GM23338 (cell line): ENCODE results near the gene BCAS1. TPM values are rescaled to one million over a fixed set of nuclear protein-coding genes. Genes with fewer than 3 reads are reported as not detected.

ENCODE experiments used
- ATAC-seq: fragments of 200-7000 bp; cut with Tn5 transposase; 3 replicates; pipeline ENCODE4 v1.9.1; 2020
- DNase-seq: peaks from one replicate; pipeline ENCODE4 v3.0.0-alpha.2; 2015; ENCODE audit warnings: low spot score
- H2AFZ ChIP-seq: fragments of 200-600 bp; sonication (generic); 2 replicates; pipeline ENCODE4 v1.8.0; 2016; ENCODE audit warnings: antibody characterized with exemption, mild to moderate bottlenecking, moderate library complexity
- H3F3A ChIP-seq: fragments of 200-600 bp; sonication (generic); replicated peaks from 2 replicates; pipeline ENCODE4 v1.8.0; 2017; ENCODE audit warnings: antibody characterized with exemption, mixed run types, low read depth
- H3K27ac ChIP-seq: fragments of 200-600 bp; sonication (generic); 2 replicates; pipeline ENCODE4 v1.6.1; 2016; ENCODE audit warnings: low read depth
- H3K27me3 ChIP-seq: fragments of 200-600 bp; sonication (generic); 2 replicates; pipeline ENCODE4 v1.8.0; 2016; ENCODE audit warnings: mild to moderate bottlenecking, mixed run types, moderate library complexity; ENCODE audit not compliant: insufficient read depth
- H3K36me3 ChIP-seq: fragments of 200-600 bp; sonication (generic); 2 replicates; pipeline ENCODE4 v1.8.0; 2016; ENCODE audit warnings: mild to moderate bottlenecking; ENCODE audit not compliant: insufficient read depth
- H3K4me1 ChIP-seq: fragments of 200-600 bp; sonication (generic); 2 replicates; pipeline ENCODE4 v1.8.0; 2016; ENCODE audit warnings: mild to moderate bottlenecking, moderate library complexity; ENCODE audit not compliant: insufficient read depth
- H3K4me2 ChIP-seq: fragments of 200-600 bp; sonication (generic); 2 replicates; pipeline ENCODE4 v1.7.1; 2017; ENCODE audit warnings: mixed run types
- H3K4me3 ChIP-seq: fragments of 200-600 bp; sonication (generic); 2 replicates; pipeline ENCODE4 v1.6.1; 2016; ENCODE audit warnings: mixed run types
- H3K79me2 ChIP-seq: fragments of 200-600 bp; sonication (generic); replicated peaks from 2 replicates; pipeline ENCODE4 v1.8.0; 2017; ENCODE audit warnings: mild to moderate bottlenecking; ENCODE audit not compliant: insufficient read depth
- H3K9me2 ChIP-seq: fragments of 200-600 bp; sonication (generic); 2 replicates; pipeline ENCODE4 v1.8.0; 2017; ENCODE audit not compliant: insufficient read depth
- H4K20me1 ChIP-seq: fragments of 200-600 bp; sonication (generic); replicated peaks from 2 replicates; pipeline ENCODE4 v1.8.0; 2017; ENCODE audit warnings: mild to moderate bottlenecking; ENCODE audit not compliant: insufficient read depth
- H3K27ac Mint-ChIP-seq: 2 replicates; pipeline ENCODE4 v1.8.0; 2020; ENCODE audit warnings: inconsistent platforms, mild to moderate bottlenecking, moderate library complexity, mixed read lengths
- H3K27me3 Mint-ChIP-seq: 3 replicates; pipeline ENCODE4 v1.8.0; 2022; ENCODE audit warnings: low read depth, mild to moderate bottlenecking, moderate library complexity, mixed read lengths, inconsistent platforms; ENCODE audit not compliant: insufficient read depth, poor library complexity
- H3K36me3 Mint-ChIP-seq: 3 replicates; pipeline ENCODE4 v1.8.0; 2021; ENCODE audit warnings: low read depth, mild to moderate bottlenecking, inconsistent platforms, moderate library complexity, mixed read lengths
- H3K4me1 Mint-ChIP-seq: 3 replicates; pipeline ENCODE4 v1.8.0; 2020; ENCODE audit warnings: mild to moderate bottlenecking, inconsistent platforms, mixed read lengths
- H3K4me3 Mint-ChIP-seq: 3 replicates; pipeline ENCODE4 v1.8.0; 2021; ENCODE audit warnings: moderate library complexity, mild to moderate bottlenecking, inconsistent platforms, mixed read lengths
- H3K9me3 Mint-ChIP-seq: 3 replicates; pipeline ENCODE4 v1.8.0; 2020; ENCODE audit warnings: moderate library complexity, mild to moderate bottlenecking, inconsistent platforms, mixed read lengths
- CTCF ChIP-seq, 2 experiments: fragments of 200-600 bp in 1 of 2; sonication (generic) in 1 of 2; conservative IDR thresholded peaks; 2 replicates each; pipeline versions ENCODE4 v1.5.1 to v1.6.1; 2016 to 2017; ENCODE audit warnings: antibody characterized with exemption in 2 of 2, low read depth in 2 of 2, mild to moderate bottlenecking in 2 of 2, moderate library complexity in 1 of 2
- EZH2 ChIP-seq: fragments of 200-600 bp; sonication (generic); IDR thresholded peaks from one replicate; pipeline ENCODE4 v1.8.0; 2017; ENCODE audit warnings: antibody characterized with exemption, mild to moderate bottlenecking, low read depth; ENCODE audit not compliant: unreplicated experiment
- EZH2phosphoT487 ChIP-seq: fragments of 200-600 bp; sonication (generic); IDR thresholded peaks from one replicate; pipeline ENCODE4 v1.8.1; 2018; ENCODE audit warnings: antibody characterized with exemption; ENCODE audit not compliant: unreplicated experiment
- JUNB ChIP-seq: IDR thresholded peaks from one replicate; pipeline ENCODE4 v1.6.1; 2016; ENCODE audit warnings: antibody characterized with exemption; ENCODE audit not compliant: unreplicated experiment
- NANOG ChIP-seq: IDR thresholded peaks from 2 replicates; pipeline ENCODE4 v1.6.1; 2016; ENCODE audit warnings: antibody characterized with exemption, borderline replicate concordance
- POLR2AphosphoS5 ChIP-seq: IDR thresholded peaks from 2 replicates; pipeline ENCODE4 v1.6.1; 2016; ENCODE audit warnings: antibody characterized with exemption, low read depth
- STAT1 ChIP-seq: IDR thresholded peaks from one replicate; pipeline ENCODE4 v1.6.1; 2016; ENCODE audit warnings: antibody characterized with exemption; ENCODE audit not compliant: unreplicated experiment
- ZNF114 ChIP-seq: fragments of 250-450 bp; sonication (Bioruptor Pico); IDR thresholded peaks from 2 replicates; pipeline ENCODE4 v1.5.0; 2020; ENCODE audit warnings: mild to moderate bottlenecking, moderate library complexity
- ZNF331 ChIP-seq: fragments of 250-450 bp; sonication (Bioruptor Pico); IDR thresholded peaks from 2 replicates; pipeline ENCODE4 v1.5.0; 2020; ENCODE audit warnings: low read depth, mild to moderate bottlenecking, moderate library complexity
- polyA plus RNA-seq: library from polyadenylated mRNA; unstranded; fragments of >200 nt; fragmentation: Nextera tagmentation; extraction: Ambion mirVana; gene quantifications from 2 replicates; pipeline ENCODE4 v1.2.1, GENCODE V29; 2016
- total RNA-seq: library from RNA; depleted of rRNA; stranded (reverse); fragments of >200 nt; shearing (Covaris generic); gene quantifications from 2 replicates; pipeline ENCODE4 v1.2.3, GENCODE V29; 2014
- TF ChIP-seq, protein P1 (sequence below): IDR thresholded peaks from 2 replicates; pipeline ENCODE4 v1.6.1; 2016; ENCODE audit warnings: antibody characterized with exemption
- TF ChIP-seq, protein P2 (sequence below): IDR thresholded peaks from one replicate; pipeline ENCODE4 v1.6.1; 2018; ENCODE audit warnings: antibody characterized with exemption; ENCODE audit not compliant: unreplicated experiment
- TF ChIP-seq, protein P3 (sequence below): fragments of 250-450 bp; sonication (Bioruptor Pico); IDR thresholded peaks from 2 replicates; pipeline ENCODE4 v1.5.0; 2020; ENCODE audit warnings: mild to moderate bottlenecking, moderate library complexity

The BCAS1 gene
- total and polyA plus RNA-seq, 2 experiments from 2014 or later: 0.17 to 0.19 TPM

DNA sequence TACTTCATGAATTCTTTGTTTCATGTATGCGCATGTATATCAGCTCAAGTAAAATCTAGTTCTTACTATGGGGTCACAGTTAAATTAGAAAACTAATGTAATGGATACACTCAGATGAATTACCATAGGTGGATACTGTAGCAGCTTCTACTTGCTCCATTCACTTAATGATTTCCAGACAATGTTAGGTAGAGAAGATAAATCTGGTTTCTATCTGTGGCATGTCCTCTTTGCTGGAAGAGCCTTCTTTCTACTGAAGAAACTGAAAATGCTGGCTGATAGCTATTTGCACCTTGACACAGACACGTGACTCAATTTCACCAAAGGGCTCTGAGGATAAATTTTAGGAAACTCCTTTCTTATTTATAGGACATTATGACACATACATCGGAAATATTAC is 49.5 kb downstream of the BCAS1 start (continued):
- TF ChIP-seq, protein P1, sequence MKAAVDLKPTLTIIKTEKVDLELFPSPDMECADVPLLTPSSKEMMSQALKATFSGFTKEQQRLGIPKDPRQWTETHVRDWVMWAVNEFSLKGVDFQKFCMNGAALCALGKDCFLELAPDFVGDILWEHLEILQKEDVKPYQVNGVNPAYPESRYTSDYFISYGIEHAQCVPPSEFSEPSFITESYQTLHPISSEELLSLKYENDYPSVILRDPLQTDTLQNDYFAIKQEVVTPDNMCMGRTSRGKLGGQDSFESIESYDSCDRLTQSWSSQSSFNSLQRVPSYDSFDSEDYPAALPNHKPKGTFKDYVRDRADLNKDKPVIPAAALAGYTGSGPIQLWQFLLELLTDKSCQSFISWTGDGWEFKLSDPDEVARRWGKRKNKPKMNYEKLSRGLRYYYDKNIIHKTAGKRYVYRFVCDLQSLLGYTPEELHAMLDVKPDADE: no peak
- no peak for TF ChIP-seq ZNF114 (CRISPR knock-in tag)
- TF ChIP-seq JUNB: no peak

- H3K79me2 ChIP-seq: no peaks in the 10 kb centered on the region
- Mint-ChIP-seq H3K4me1 (peaks cover 11% of the 10 kb centered on the region; the same call in 2 of the 3 replicates), H3K27ac (no peak overlapping the region), H3K9me3 (no peaks in the 10 kb centered on the region), H3K4me3 (no peak overlapping the region), H3K36me3 (no peaks in the 10 kb centered on the region), H3K27me3 (no peaks in the 10 kb centered on the region)
- no peak overlapping the region for H3K4me2 ChIP-seq
- H4K20me1 ChIP-seq: no peaks in the 10 kb centered on the region
- no peak overlapping the region for H2AFZ ChIP-seq
- 0 out of 2 replicates have a peak, but pooled peaks cover 5% of the 10 kb centered on the region for H3K4me1 ChIP-seq
- no peak for ATAC-seq
- no peak overlapping the region for H3K27ac ChIP-seq
- H3K9me2 ChIP-seq: no peaks in the 10 kb centered on the region
- H3K36me3 ChIP-seq: no peaks in the 10 kb centered on the region
- no peaks in the 10 kb centered on the region for H3F3A ChIP-seq
- DNase-seq: no peak
- H3K4me3 ChIP-seq: no peak overlapping the region
- no peaks in the 10 kb centered on the region for H3K27me3 ChIP-seq
- TF ChIP-seq ZNF114 (CRISPR knock-in tag) (no peak), JUNB (no peak), CTCF (conservative IDR thresholded peaks at IDR 0.05; ENCODE audit: low read depth in 2 of 2) (no peak), NANOG (no peak), EZH2 (no peak), ZNF331 (CRISPR knock-in tag) (no peak), EZH2phosphoT487 (no peak), POLR2AphosphoS5 (no peak), STAT1 (no peak)
- TF ChIP-seq, protein P1: no peak
- TF ChIP-seq, protein P2, sequence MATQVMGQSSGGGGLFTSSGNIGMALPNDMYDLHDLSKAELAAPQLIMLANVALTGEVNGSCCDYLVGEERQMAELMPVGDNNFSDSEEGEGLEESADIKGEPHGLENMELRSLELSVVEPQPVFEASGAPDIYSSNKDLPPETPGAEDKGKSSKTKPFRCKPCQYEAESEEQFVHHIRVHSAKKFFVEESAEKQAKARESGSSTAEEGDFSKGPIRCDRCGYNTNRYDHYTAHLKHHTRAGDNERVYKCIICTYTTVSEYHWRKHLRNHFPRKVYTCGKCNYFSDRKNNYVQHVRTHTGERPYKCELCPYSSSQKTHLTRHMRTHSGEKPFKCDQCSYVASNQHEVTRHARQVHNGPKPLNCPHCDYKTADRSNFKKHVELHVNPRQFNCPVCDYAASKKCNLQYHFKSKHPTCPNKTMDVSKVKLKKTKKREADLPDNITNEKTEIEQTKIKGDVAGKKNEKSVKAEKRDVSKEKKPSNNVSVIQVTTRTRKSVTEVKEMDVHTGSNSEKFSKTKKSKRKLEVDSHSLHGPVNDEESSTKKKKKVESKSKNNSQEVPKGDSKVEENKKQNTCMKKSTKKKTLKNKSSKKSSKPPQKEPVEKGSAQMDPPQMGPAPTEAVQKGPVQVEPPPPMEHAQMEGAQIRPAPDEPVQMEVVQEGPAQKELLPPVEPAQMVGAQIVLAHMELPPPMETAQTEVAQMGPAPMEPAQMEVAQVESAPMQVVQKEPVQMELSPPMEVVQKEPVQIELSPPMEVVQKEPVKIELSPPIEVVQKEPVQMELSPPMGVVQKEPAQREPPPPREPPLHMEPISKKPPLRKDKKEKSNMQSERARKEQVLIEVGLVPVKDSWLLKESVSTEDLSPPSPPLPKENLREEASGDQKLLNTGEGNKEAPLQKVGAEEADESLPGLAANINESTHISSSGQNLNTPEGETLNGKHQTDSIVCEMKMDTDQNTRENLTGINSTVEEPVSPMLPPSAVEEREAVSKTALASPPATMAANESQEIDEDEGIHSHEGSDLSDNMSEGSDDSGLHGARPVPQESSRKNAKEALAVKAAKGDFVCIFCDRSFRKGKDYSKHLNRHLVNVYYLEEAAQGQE: no peak
- TF ChIP-seq, protein P3, sequence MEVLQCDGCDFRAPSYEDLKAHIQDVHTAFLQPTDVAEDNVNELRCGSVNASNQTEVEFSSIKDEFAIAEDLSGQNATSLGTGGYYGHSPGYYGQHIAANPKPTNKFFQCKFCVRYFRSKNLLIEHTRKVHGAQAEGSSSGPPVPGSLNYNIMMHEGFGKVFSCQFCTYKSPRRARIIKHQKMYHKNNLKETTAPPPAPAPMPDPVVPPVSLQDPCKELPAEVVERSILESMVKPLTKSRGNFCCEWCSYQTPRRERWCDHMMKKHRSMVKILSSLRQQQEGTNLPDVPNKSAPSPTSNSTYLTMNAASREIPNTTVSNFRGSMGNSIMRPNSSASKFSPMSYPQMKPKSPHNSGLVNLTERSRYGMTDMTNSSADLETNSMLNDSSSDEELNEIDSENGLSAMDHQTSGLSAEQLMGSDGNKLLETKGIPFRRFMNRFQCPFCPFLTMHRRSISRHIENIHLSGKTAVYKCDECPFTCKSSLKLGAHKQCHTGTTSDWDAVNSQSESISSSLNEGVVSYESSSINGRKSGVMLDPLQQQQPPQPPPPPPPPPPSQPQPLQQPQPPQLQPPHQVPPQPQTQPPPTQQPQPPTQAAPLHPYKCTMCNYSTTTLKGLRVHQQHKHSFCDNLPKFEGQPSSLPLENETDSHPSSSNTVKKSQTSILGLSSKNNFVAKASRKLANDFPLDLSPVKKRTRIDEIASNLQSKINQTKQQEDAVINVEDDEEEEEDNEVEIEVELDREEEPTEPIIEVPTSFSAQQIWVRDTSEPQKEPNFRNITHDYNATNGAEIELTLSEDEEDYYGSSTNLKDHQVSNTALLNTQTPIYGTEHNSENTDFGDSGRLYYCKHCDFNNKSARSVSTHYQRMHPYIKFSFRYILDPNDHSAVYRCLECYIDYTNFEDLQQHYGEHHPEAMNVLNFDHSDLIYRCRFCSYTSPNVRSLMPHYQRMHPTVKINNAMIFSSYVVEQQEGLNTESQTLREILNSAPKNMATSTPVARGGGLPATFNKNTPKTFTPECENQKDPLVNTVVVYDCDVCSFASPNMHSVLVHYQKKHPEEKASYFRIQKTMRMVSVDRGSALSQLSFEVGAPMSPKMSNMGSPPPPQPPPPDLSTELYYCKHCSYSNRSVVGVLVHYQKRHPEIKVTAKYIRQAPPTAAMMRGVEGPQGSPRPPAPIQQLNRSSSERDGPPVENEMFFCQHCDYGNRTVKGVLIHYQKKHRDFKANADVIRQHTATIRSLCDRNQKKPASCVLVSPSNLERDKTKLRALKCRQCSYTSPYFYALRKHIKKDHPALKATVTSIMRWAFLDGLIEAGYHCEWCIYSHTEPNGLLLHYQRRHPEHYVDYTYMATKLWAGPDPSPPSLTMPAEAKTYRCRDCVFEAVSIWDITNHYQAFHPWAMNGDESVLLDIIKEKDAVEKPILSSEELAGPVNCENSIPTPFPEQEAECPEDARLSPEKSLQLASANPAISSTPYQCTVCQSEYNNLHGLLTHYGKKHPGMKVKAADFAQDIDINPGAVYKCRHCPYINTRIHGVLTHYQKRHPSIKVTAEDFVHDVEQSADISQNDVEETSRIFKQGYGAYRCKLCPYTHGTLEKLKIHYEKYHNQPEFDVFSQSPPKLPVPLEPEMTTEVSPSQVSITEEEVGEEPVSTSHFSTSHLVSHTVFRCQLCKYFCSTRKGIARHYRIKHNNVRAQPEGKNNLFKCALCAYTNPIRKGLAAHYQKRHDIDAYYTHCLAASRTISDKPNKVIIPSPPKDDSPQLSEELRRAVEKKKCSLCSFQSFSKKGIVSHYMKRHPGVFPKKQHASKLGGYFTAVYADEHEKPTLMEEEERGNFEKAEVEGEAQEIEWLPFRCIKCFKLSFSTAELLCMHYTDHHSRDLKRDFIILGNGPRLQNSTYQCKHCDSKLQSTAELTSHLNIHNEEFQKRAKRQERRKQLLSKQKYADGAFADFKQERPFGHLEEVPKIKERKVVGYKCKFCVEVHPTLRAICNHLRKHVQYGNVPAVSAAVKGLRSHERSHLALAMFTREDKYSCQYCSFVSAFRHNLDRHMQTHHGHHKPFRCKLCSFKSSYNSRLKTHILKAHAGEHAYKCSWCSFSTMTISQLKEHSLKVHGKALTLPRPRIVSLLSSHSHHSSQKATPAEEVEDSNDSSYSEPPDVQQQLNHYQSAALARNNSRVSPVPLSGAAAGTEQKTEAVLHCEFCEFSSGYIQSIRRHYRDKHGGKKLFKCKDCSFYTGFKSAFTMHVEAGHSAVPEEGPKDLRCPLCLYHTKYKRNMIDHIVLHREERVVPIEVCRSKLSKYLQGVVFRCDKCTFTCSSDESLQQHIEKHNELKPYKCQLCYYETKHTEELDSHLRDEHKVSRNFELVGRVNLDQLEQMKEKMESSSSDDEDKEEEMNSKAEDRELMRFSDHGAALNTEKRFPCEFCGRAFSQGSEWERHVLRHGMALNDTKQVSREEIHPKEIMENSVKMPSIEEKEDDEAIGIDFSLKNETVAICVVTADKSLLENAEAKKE (CRISPR knock-in tag): no peak
Measured at GRCh38 chr20:54020348-54020747, 50.0 kb downstream of the BCAS1 start.
